Stomach (tissue), 4 donors: ENCODE measurements around the gene SMIM12.
"Not testable (repeated sequence)": the region's sequence is repeated elsewhere in the genome, so short reads cannot be mapped to it uniquely, and the experiment has no call there.

ENCODE experiments used
- EP300 ChIP-seq: sonication (generic); formaldehyde crosslinking; IDR thresholded peaks from one replicate; pipeline ENCODE4 v1.6.1; 2017; ENCODE audit warnings: antibody characterized with exemption
- POLR2AphosphoS5 ChIP-seq, 3 donors: sonication (generic); formaldehyde crosslinking; IDR thresholded peaks; one replicate each; pipeline ENCODE4 v1.6.1; 2016; ENCODE audit warnings: antibody characterized with exemption in 3 of 3
- TF ChIP-seq, protein P1 (sequence below), 7 experiments: fragments of 450-650 bp in 4 of 7; fragments of 200-600 bp in 3 of 7; sonication (generic) in 3 of 7; IDR thresholded peaks; one replicate each; pipeline ENCODE4 v1.5.1; 2016 to 2019; ENCODE audit warnings: antibody characterized with exemption in 7 of 7, control low read depth in 2 of 7, mild to moderate bottlenecking in 1 of 7

DNA sequence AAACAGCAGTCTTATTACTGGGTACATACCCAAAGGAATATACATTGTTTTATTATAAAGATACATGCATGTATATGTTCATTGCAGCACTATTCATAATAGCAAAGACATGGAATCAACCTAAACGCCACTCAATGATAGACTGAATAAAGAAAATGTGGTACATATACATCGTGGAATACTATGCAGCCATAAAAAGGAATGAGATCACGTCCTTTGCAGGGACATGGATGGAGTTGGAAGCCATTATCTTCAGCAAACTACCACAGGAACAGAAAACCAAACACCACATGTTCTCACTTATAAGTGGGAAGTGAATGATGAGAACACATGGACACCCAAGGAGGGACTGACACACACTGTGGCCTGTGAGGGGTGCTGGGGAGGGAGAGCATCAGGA lies 48.8 kb downstream of the SMIM12 start:
- TF ChIP-seq, protein P1, sequence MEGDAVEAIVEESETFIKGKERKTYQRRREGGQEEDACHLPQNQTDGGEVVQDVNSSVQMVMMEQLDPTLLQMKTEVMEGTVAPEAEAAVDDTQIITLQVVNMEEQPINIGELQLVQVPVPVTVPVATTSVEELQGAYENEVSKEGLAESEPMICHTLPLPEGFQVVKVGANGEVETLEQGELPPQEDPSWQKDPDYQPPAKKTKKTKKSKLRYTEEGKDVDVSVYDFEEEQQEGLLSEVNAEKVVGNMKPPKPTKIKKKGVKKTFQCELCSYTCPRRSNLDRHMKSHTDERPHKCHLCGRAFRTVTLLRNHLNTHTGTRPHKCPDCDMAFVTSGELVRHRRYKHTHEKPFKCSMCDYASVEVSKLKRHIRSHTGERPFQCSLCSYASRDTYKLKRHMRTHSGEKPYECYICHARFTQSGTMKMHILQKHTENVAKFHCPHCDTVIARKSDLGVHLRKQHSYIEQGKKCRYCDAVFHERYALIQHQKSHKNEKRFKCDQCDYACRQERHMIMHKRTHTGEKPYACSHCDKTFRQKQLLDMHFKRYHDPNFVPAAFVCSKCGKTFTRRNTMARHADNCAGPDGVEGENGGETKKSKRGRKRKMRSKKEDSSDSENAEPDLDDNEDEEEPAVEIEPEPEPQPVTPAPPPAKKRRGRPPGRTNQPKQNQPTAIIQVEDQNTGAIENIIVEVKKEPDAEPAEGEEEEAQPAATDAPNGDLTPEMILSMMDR (IDR thresholded peaks at IDR 0.05) = not testable (repeated sequence)
- not testable (repeated sequence) for TF ChIP-seq POLR2AphosphoS5 (IDR thresholded peaks at IDR 0.05); EP300
